Pancreas (tissue), 10 donors: ENCODE results near the gene EPO. TPM values are rescaled to one million over a fixed set of nuclear protein-coding genes. Genes with fewer than 3 reads are reported as not detected.
A peak's percentile ranks its signal among the peaks of the same experiment; 100 is the strongest.

ENCODE experiments used
- ATAC-seq, 4 donors: fragments of 200-7000 bp; cut with Tn5 transposase; one replicate each; pipeline versions ENCODE4 v1.8.0 to v1.9.1; 2020; ENCODE audit warnings: mild to moderate bottlenecking in 4 of 4, moderate library complexity in 4 of 4
- DNase-seq, 6 donors: peaks; one replicate each; pipeline ENCODE4 v3.0.0-alpha.2; 2020
- FAIRE-seq: peaks from 2 replicates; lab custom pipeline; 2012; peaks lifted over from hg19 to GRCh38; lab: Jason Lieb, UNC
- H3K27ac ChIP-seq, 4 donors: fragments of 200-600 bp; sonication (generic); 1 replicate in 3 of 4; 2 replicates in 1 of 4; pipeline versions ENCODE4 v1.5.0 to v1.8.0; 2020
- H3K27me3 ChIP-seq, 4 donors: fragments of 200-600 bp; one replicate each; pipeline ENCODE4 v1.8.0; 2021
- H3K36me3 ChIP-seq, 3 donors: fragments of 200-600 bp; sonication (generic) in 1 of 3; one replicate each; pipeline versions ENCODE4 v1.5.0 to v1.8.0; 2020 to 2021
- H3K4me1 ChIP-seq, 3 donors: fragments of 200-600 bp; one replicate each; pipeline ENCODE4 v1.8.0; 2021
- H3K4me3 ChIP-seq, 4 donors: fragments of 200-600 bp; sonication (generic) in 2 of 4; one replicate each; pipeline versions ENCODE4 v1.5.0 to v1.8.0; 2020 to 2021
- H3K9me3 ChIP-seq, 4 donors: fragments of 200-600 bp; one replicate each; pipeline ENCODE4 v1.8.0; 2021
- CTCF ChIP-seq, 4 donors: fragments of 200-600 bp; sonication (generic) in 3 of 4; IDR thresholded peaks; one replicate each; pipeline versions ENCODE4 v1.5.0 to v1.8.0; 2021; ENCODE audit warnings: antibody characterized with exemption in 4 of 4
- WGBS, 2 donors: extraction: QIAGEN DNeasy Blood & Tissue Kit; methylation state at CpG; one replicate each; pipeline ENCODE4 v1.1.7; 2013; 5-methylcytosine and 5-hydroxymethylcytosine counted together
- intact Hi-C, 3 donors: fragments of 100-400 bp; cut with DNase I; formaldehyde crosslinking; loops; one replicate each; pipeline versions ENCODE4 v1.11.1 to v1.14.2; 2022
- polyA plus RNA-seq, 2 donors: library from polyadenylated mRNA; stranded (reverse); fragments of 200-250 nt; gene quantifications; one replicate each; pipeline ENCODE4 v1.2.3, GENCODE V29; 2013
- total RNA-seq, 6 donors: library from RNA; stranded (reverse); fragmentation: NEBNext Ultra II Directional in 4 of 6; extraction: Animal tissue kit (Norgen Biotek cat#: 25700) in 4 of 6; gene quantifications; one replicate each; pipeline versions ENCODE4 v1.2.1 to v1.2.4, GENCODE V29; 2021 to 2023
- donor health status: healthy with polysubstance abuse.
- donor health status: DM: no; HTN: no; CAD: no; lungs with moderate emphysema.
- donor health status: DM: no; HTN: no; CAD: no.
- donor health status: control.
- donor health status: control.
- donor health status: Bipolar disorder and iron deficiency.
- donor health status: DM: yes; HTN: yes; CAD: no.
- donor health status: DM: no; HTN: no; CAD: no.
- donor health status: DM: no; HTN: no; CAD: no.
- donor health status: DM: yes; HTN: yes; CAD: no.

The EPO gene
- 1 to 10 TPM; 1.6 to 5.5 (median 3.9) TPM for total RNA-seq
- 1 to 10 TPM; 1.8 to 5.9 TPM for polyA plus RNA-seq

GRCh38 chr7:100720279-100720670 lies at the start of gene EPO:
Gene EPO (plus strand): TSS chr7:100720468. CDS start chr7:100720981, 513 bp downstream.
- H3K9me3 ChIP-seq, result no peaks in the 10 kb centered on the region
- WGBS, 2 donors, result 29 to 35% methylated on average over 21 of the region's 21 CpGs
- H3K36me3 ChIP-seq, result no peaks in the 10 kb centered on the region
- peak within 1 kb of the TSS in 2 of 4 donors; percentile 20 to 41 for H3K4me3 ChIP-seq
- intact Hi-C loops, result no loop called here
- H3K27ac ChIP-seq, result no peak within 1 kb of the TSS
- TF ChIP-seq CTCF (IDR thresholded peaks at IDR 0.05), result no peak
- FAIRE-seq, result no peak
- DNase-seq, result peak in 1 of 6 donors; percentile 65
- ATAC-seq, result no peak
- no peaks in the 10 kb centered on the region for H3K27me3 ChIP-seq
- peaks cover 0 to 14% (median 11%) of the 10 kb centered on the region in 3 donors for H3K4me1 ChIP-seq

- intact Hi-C loops, result no loop called here
- TF ChIP-seq CTCF (IDR thresholded peaks at IDR 0.05), result no peak
- 89 to 94% methylated on average over 18 of the region's 18 CpGs for WGBS, 2 donors
- H3K4me1 ChIP-seq, result no peaks in the 10 kb centered on the region
- DNase-seq (no peak), FAIRE-seq (no peak), ATAC-seq (no peak)
- no peak overlapping the region for H3K4me3 ChIP-seq
- H3K27ac ChIP-seq, result no peak overlapping the region
- no peaks in the 10 kb centered on the region for H3K9me3 ChIP-seq
- H3K36me3 ChIP-seq, result peaks cover 0 to 2% (median 0%) of the 10 kb centered on the region in 3 donors
- H3K27me3 ChIP-seq, result no peaks in the 10 kb centered on the region
These were observed 48.6 kb upstream of the EPO start for GRCh38 chr7:100671353-100672327.

GRCh38 chr7:100673302-100673941 lies 46.8 kb upstream of the EPO start, which contains the start of gene GNB2:
Gene GNB2 (plus strand): TSS chr7:100673740. CDS start chr7:100676266, 2,526 bp downstream.
- FAIRE-seq, result peak; percentile 77

GRCh38 chr7:100673942-100674410 lies 46.3 kb upstream of the EPO start:
- TF ChIP-seq CTCF (IDR thresholded peaks at IDR 0.05), result no peak
- peaks cover 3 to 24% (median 16%) of the 10 kb centered on the region in 3 donors for H3K36me3 ChIP-seq
- no peaks in the 10 kb centered on the region for H3K9me3 ChIP-seq
- no peaks in the 10 kb centered on the region for H3K4me1 ChIP-seq
- DNase-seq (peak in 4 of 6 donors; percentile 59 to 86 (median 72)), ATAC-seq (peak in 3 of 4 donors; percentile 3 to 14 (median 3)), FAIRE-seq (no peak)
- WGBS, 2 donors, result 0 to 2% methylated on average over 18 to 34 of the region's 34 CpGs
- peak overlapping the region; percentile 93 to 98 (median 97) for H3K27ac ChIP-seq
- peak overlapping the region; percentile 87 to 91 (median 90) for H3K4me3 ChIP-seq
- intact Hi-C loops, result no loop called here
- no peaks in the 10 kb centered on the region for H3K27me3 ChIP-seq

More at GRCh38 chr7:100673302-100673941, 46.8 kb upstream of the EPO start, which contains the start of gene GNB2:
- Histone ChIP-seq H3K4me1 (no peaks in the 10 kb centered on the region), H3K27ac (peak within 1 kb of the TSS; percentile 93 to 98 (median 97)), H3K27me3 (no peaks in the 10 kb centered on the region), H3K4me3 (peak within 1 kb of the TSS; percentile 87 to 91 (median 90)), H3K9me3 (no peaks in the 10 kb centered on the region), H3K36me3 (peaks cover 2 to 20% (median 11%) of the 10 kb centered on the region in 3 donors)
- 0 to 1% methylated on average over 41 to 65 of the region's 65 CpGs for WGBS, 2 donors
- no peak for TF ChIP-seq CTCF (IDR thresholded peaks at IDR 0.05)
- ATAC-seq, result peak; percentile 85 to 90 (median 86)
- intact Hi-C loops, result no loop called here
- DNase-seq, result peak; percentile 99 to 100 (median 99)
